Tibial nerve (tissue), 3 donors: ENCODE results near the gene GPC3.

Experiments
- CTCF ChIP-seq, 5 experiments: fragments of 200-600 bp in 3 of 5; fragments of 450-650 bp in 2 of 5; sonication (generic) in 3 of 5; IDR thresholded peaks; one replicate each; pipeline ENCODE4 v1.5.1; 2016 to 2019; ENCODE audit warnings: antibody characterized with exemption in 5 of 5, mild to moderate bottlenecking in 3 of 5, moderate library complexity in 2 of 5
- POLR2A ChIP-seq, 2 donors: fragments of 450-650 bp; IDR thresholded peaks; one replicate each; pipeline ENCODE4 v1.6.1; 2017; ENCODE audit warnings: antibody characterized with exemption in 2 of 2, mild to moderate bottlenecking in 2 of 2, moderate library complexity in 2 of 2

DNA sequence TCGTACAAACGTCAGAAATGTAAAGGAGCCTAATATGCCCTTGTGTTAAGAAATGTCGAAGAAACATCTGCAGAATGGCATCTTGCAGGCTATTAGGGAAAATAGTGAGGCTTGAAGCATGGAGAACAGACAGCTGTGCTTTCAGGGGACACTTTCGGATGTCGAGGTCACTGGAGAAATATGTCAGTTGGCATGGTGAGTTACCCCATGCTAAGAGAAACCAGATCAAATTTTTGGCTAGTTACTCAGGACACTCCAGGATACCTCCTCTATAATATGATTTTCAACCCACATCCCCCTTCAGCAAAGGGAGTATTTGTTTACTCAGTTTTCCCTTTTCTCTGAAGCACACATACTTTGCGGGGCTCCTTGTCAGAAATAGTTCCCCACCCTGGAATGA lies 171.4 kb downstream of the GPC3 start:
- TF ChIP-seq POLR2A (IDR thresholded peaks at IDR 0.05) (no peak), CTCF (IDR thresholded peaks at IDR 0.05) (no peak)
